ENCODE data around the gene SYTL3.
"Not testable (repeated sequence)": the region's sequence is repeated elsewhere in the genome, so short reads cannot be mapped to it uniquely, and the experiment has no call there.

Gene SYTL3

GRCh38 chr6:158672726-158673125, 22.9 kb downstream of the SYTL3 start:
- TF ChIP-seq POLR2AphosphoS5 (IDR thresholded peaks at IDR 0.05; ENCODE audit: low read depth, low read length) (no peak), TAF1 (IDR thresholded peaks at IDR 0.05; ENCODE audit: low read depth, low read length) (no peak), PAX5 (IDR thresholded peaks at IDR 0.05; ENCODE audit: insufficient read depth, low read length, severe bottlenecking) (no peak), POU2F2 (IDR thresholded peaks at IDR 0.05; ENCODE audit: low read depth, low read length) (no peak), SPI1 (IDR thresholded peaks at IDR 0.05; ENCODE audit: low read depth, low read length) (no peak), POLR2A (IDR thresholded peaks at IDR 0.05; ENCODE audit: low read depth, low read length) (no peak)
- FAIRE-seq (no peak), DNase-seq (ENCODE audit: insufficient read length, low spot score) (no peak)

- FAIRE-seq, result no peak
- DNase-seq (ENCODE audit: insufficient read length, low spot score), result no peak
- no peak for TF ChIP-seq POLR2A (IDR thresholded peaks at IDR 0.05; ENCODE audit: low read depth, low read length)
- TF ChIP-seq TAF1 (IDR thresholded peaks at IDR 0.05; ENCODE audit: low read depth, low read length), result no peak
- no peak for TF ChIP-seq PAX5 (IDR thresholded peaks at IDR 0.05; ENCODE audit: insufficient read depth, low read length, severe bottlenecking)
- TF ChIP-seq SPI1 (IDR thresholded peaks at IDR 0.05; ENCODE audit: low read depth, low read length), result no peak
- TF ChIP-seq POLR2AphosphoS5 (IDR thresholded peaks at IDR 0.05; ENCODE audit: low read depth, low read length), result no peak
- TF ChIP-seq POU2F2 (IDR thresholded peaks at IDR 0.05; ENCODE audit: low read depth, low read length), result no peak
These were observed 24.7 kb downstream of the SYTL3 start for GRCh38 chr6:158674342-158675131.

GRCh38 chr6:158677094-158677493, 27.2 kb downstream of the SYTL3 start:
- FAIRE-seq; DNase-seq (ENCODE audit: insufficient read length, low spot score): not testable (repeated sequence)

GRCh38 chr6:158677906-158678578, 28.2 kb downstream of the SYTL3 start:
- TF ChIP-seq SPI1 (IDR thresholded peaks at IDR 0.05; ENCODE audit: low read depth, low read length) (no peak), POU2F2 (IDR thresholded peaks at IDR 0.05; ENCODE audit: low read depth, low read length) (no peak), POLR2AphosphoS5 (IDR thresholded peaks at IDR 0.05; ENCODE audit: low read depth, low read length) (no peak), POLR2A (IDR thresholded peaks at IDR 0.05; ENCODE audit: low read depth, low read length) (no peak), TAF1 (IDR thresholded peaks at IDR 0.05; ENCODE audit: low read depth, low read length) (no peak), PAX5 (IDR thresholded peaks at IDR 0.05; ENCODE audit: insufficient read depth, low read length, severe bottlenecking) (no peak)
- DNase-seq (ENCODE audit: insufficient read length, low spot score) (no peak), FAIRE-seq (no peak)

- TF ChIP-seq SPI1 (IDR thresholded peaks at IDR 0.05; ENCODE audit: low read depth, low read length), result no peak
- no peak for TF ChIP-seq POLR2AphosphoS5 (IDR thresholded peaks at IDR 0.05; ENCODE audit: low read depth, low read length)
- TF ChIP-seq TAF1 (IDR thresholded peaks at IDR 0.05; ENCODE audit: low read depth, low read length), result no peak
- TF ChIP-seq PAX5 (IDR thresholded peaks at IDR 0.05; ENCODE audit: insufficient read depth, low read length, severe bottlenecking), result no peak
- no peak for TF ChIP-seq POLR2A (IDR thresholded peaks at IDR 0.05; ENCODE audit: low read depth, low read length)
- no peak for TF ChIP-seq POU2F2 (IDR thresholded peaks at IDR 0.05; ENCODE audit: low read depth, low read length)
- DNase-seq (ENCODE audit: insufficient read length, low spot score), result no peak
- FAIRE-seq, result no peak
These were observed 30.2 kb downstream of the SYTL3 start for GRCh38 chr6:158680015-158680414.

- no peak for FAIRE-seq
- TF ChIP-seq POU2F2 (IDR thresholded peaks at IDR 0.05; ENCODE audit: low read depth, low read length) (no peak), POLR2AphosphoS5 (IDR thresholded peaks at IDR 0.05; ENCODE audit: low read depth, low read length) (no peak), POLR2A (IDR thresholded peaks at IDR 0.05; ENCODE audit: low read depth, low read length) (no peak), SPI1 (IDR thresholded peaks at IDR 0.05; ENCODE audit: low read depth, low read length) (no peak), PAX5 (IDR thresholded peaks at IDR 0.05; ENCODE audit: insufficient read depth, low read length, severe bottlenecking) (no peak), TAF1 (IDR thresholded peaks at IDR 0.05; ENCODE audit: low read depth, low read length) (no peak)
- no peak for DNase-seq (ENCODE audit: insufficient read length, low spot score)
These were observed 30.6 kb downstream of the SYTL3 start for GRCh38 chr6:158680481-158680880.

GRCh38 chr6:158684311-158684710, 34.5 kb downstream of the SYTL3 start:
- DNase-seq (ENCODE audit: insufficient read length, low spot score), result no peak
- no peak for FAIRE-seq
- TF ChIP-seq SPI1 (IDR thresholded peaks at IDR 0.05; ENCODE audit: low read depth, low read length), result no peak
- no peak for TF ChIP-seq POLR2AphosphoS5 (IDR thresholded peaks at IDR 0.05; ENCODE audit: low read depth, low read length)
- no peak for TF ChIP-seq TAF1 (IDR thresholded peaks at IDR 0.05; ENCODE audit: low read depth, low read length)
- no peak for TF ChIP-seq PAX5 (IDR thresholded peaks at IDR 0.05; ENCODE audit: insufficient read depth, low read length, severe bottlenecking)

- DNase-seq (ENCODE audit: insufficient read length, low spot score) (no peak), FAIRE-seq (no peak)
- TF ChIP-seq POU2F2 (IDR thresholded peaks at IDR 0.05; ENCODE audit: low read depth, low read length) (no peak), TAF1 (IDR thresholded peaks at IDR 0.05; ENCODE audit: low read depth, low read length) (no peak), POLR2AphosphoS5 (IDR thresholded peaks at IDR 0.05; ENCODE audit: low read depth, low read length) (no peak), PAX5 (IDR thresholded peaks at IDR 0.05; ENCODE audit: insufficient read depth, low read length, severe bottlenecking) (no peak), SPI1 (IDR thresholded peaks at IDR 0.05; ENCODE audit: low read depth, low read length) (no peak), POLR2A (IDR thresholded peaks at IDR 0.05; ENCODE audit: low read depth, low read length) (no peak)
These were observed 35.0 kb downstream of the SYTL3 start for GRCh38 chr6:158684745-158685324.

- no peak for FAIRE-seq
- TF ChIP-seq SPI1 (IDR thresholded peaks at IDR 0.05; ENCODE audit: low read depth, low read length) (no peak), POU2F2 (IDR thresholded peaks at IDR 0.05; ENCODE audit: low read depth, low read length) (no peak), POLR2A (IDR thresholded peaks at IDR 0.05; ENCODE audit: low read depth, low read length) (no peak), PAX5 (IDR thresholded peaks at IDR 0.05; ENCODE audit: insufficient read depth, low read length, severe bottlenecking) (no peak), POLR2AphosphoS5 (IDR thresholded peaks at IDR 0.05; ENCODE audit: low read depth, low read length) (no peak), TAF1 (IDR thresholded peaks at IDR 0.05; ENCODE audit: low read depth, low read length) (no peak)
- no peak for DNase-seq (ENCODE audit: insufficient read length, low spot score)
These were observed 36.5 kb downstream of the SYTL3 start for GRCh38 chr6:158686311-158686710.
